Measurements from ENCODE around the gene HAND1.

DNA sequence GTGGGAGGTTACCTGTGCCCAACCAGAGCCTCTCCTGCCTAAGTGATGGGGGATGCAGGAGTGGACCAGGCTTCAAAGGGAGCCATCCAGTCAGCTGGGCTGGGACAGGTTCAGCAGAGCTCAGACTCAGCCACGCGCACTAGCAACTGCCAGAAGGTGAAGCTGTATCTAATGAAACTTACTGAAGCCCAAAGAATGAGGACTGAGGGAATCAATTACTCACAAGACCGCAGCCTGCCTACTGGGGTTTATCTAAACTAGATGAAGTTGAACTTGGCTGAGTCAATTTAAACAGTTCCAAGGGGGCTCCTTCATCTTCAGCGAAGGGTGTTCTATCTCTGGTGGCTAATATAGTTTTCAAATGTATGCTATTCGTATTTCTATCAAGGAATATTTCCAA is 11.4 kb downstream of the HAND1 start:
- TF ChIP-seq, protein P1, sequence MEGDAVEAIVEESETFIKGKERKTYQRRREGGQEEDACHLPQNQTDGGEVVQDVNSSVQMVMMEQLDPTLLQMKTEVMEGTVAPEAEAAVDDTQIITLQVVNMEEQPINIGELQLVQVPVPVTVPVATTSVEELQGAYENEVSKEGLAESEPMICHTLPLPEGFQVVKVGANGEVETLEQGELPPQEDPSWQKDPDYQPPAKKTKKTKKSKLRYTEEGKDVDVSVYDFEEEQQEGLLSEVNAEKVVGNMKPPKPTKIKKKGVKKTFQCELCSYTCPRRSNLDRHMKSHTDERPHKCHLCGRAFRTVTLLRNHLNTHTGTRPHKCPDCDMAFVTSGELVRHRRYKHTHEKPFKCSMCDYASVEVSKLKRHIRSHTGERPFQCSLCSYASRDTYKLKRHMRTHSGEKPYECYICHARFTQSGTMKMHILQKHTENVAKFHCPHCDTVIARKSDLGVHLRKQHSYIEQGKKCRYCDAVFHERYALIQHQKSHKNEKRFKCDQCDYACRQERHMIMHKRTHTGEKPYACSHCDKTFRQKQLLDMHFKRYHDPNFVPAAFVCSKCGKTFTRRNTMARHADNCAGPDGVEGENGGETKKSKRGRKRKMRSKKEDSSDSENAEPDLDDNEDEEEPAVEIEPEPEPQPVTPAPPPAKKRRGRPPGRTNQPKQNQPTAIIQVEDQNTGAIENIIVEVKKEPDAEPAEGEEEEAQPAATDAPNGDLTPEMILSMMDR (conservative IDR thresholded peaks at IDR 0.05 in 1 of 2, IDR thresholded peaks at IDR 0.05 in 1 of 2; ENCODE audit: extremely low read depth in 1 of 2, insufficient read depth in 1 of 2, low read depth in 1 of 2, low read length in 2 of 2): no peak
- TF ChIP-seq EZH2 (IDR thresholded peaks at IDR 0.05; ENCODE audit: borderline replicate concordance, low read length): no peak

Data from mammary epithelial cell (primary cell).